ENCODE results near the gene CTBP2.

Gene CTBP2

GRCh38 chr10:124977161-124977560 lies 183.2 kb downstream of the CTBP2 start:
- no peak for DNase-seq (ENCODE audit: low spot score)

GRCh38 chr10:124975977-124976514 lies 184.3 kb downstream of the CTBP2 start:
- no peak for DNase-seq (ENCODE audit: low spot score)

GRCh38 chr10:124974131-124974530 lies 186.2 kb downstream of the CTBP2 start:
- DNase-seq (ENCODE audit: low spot score) = no peak

GRCh38 chr10:124972637-124973036 lies 187.7 kb downstream of the CTBP2 start:
- DNase-seq (ENCODE audit: low spot score) = no peak

GRCh38 chr10:124971276-124971675 lies 189.1 kb downstream of the CTBP2 start:
- no peak for DNase-seq (ENCODE audit: low spot score)

- DNase-seq (ENCODE audit: low spot score) = no peak
These were observed 193.1 kb downstream of the CTBP2 start for GRCh38 chr10:124967255-124967654.

GRCh38 chr10:124966008-124966407 lies 194.4 kb downstream of the CTBP2 start:
- DNase-seq (ENCODE audit: low spot score) = no peak

- no peak for DNase-seq (ENCODE audit: low spot score)
These were observed 196.3 kb downstream of the CTBP2 start for GRCh38 chr10:124963866-124964720.

- no peak for DNase-seq (ENCODE audit: low spot score)
These were observed 197.9 kb downstream of the CTBP2 start for GRCh38 chr10:124962421-124962820.

- DNase-seq (ENCODE audit: low spot score) = no peak
These were observed 199.2 kb downstream of the CTBP2 start for GRCh38 chr10:124961248-124961570.

- DNase-seq (ENCODE audit: low spot score) = no peak
These were observed 200.8 kb downstream of the CTBP2 start for GRCh38 chr10:124959564-124959963.

- DNase-seq (ENCODE audit: low spot score) = no peak
These were observed 202.9 kb downstream of the CTBP2 start for GRCh38 chr10:124957404-124957947.

- DNase-seq (ENCODE audit: low spot score) = no peak
These were observed 203.6 kb downstream of the CTBP2 start for GRCh38 chr10:124956764-124957163.

GRCh38 chr10:124955868-124956267 lies 204.5 kb downstream of the CTBP2 start:
- DNase-seq (ENCODE audit: low spot score) = no peak

GRCh38 chr10:124955243-124955642 lies 205.1 kb downstream of the CTBP2 start:
- no peak for DNase-seq (ENCODE audit: low spot score)

GRCh38 chr10:124953421-124953820 lies 206.9 kb downstream of the CTBP2 start:
- DNase-seq (ENCODE audit: low spot score) = no peak

- DNase-seq (ENCODE audit: low spot score) = no peak
These were observed 208.2 kb downstream of the CTBP2 start for GRCh38 chr10:124952123-124952522.

GRCh38 chr10:124949543-124949942 lies 210.8 kb downstream of the CTBP2 start:
- DNase-seq (ENCODE audit: low spot score) = no peak

GRCh38 chr10:124946945-124947344 lies 213.4 kb downstream of the CTBP2 start:
- no peak for DNase-seq (ENCODE audit: low spot score)

- DNase-seq (ENCODE audit: low spot score) = no peak
These were observed 215.4 kb downstream of the CTBP2 start for GRCh38 chr10:124944982-124945381.

GRCh38 chr10:124943301-124944092 lies 216.9 kb downstream of the CTBP2 start:
- no peak for DNase-seq (ENCODE audit: low spot score)

- no peak for DNase-seq (ENCODE audit: low spot score)
These were observed 217.8 kb downstream of the CTBP2 start for GRCh38 chr10:124942317-124943169.
